K562 (cell line): ENCODE measurements around the gene HOXA7. TPM values are rescaled to one million over a fixed set of nuclear protein-coding genes. Genes with fewer than 3 reads are reported as not detected.

Experiments used
- CBFB ChIP-seq: sonication (generic); formaldehyde crosslinking; IDR thresholded peaks from 2 replicates; pipeline ENCODE4 v1.4.0; 2020; ENCODE audit warnings: mild to moderate bottlenecking, missing genetic modification reagents
- ZNF133 ChIP-seq: fragments of 250-450 bp; sonication (Bioruptor Pico); IDR thresholded peaks from 2 replicates; pipeline ENCODE4 v1.4.0; 2020; ENCODE audit warnings: mild to moderate bottlenecking
- ZNF23 ChIP-seq: fragments of 250-450 bp; sonication (Bioruptor Pico); IDR thresholded peaks from 2 replicates; pipeline ENCODE4 v1.4.0; 2020; ENCODE audit warnings: mild to moderate bottlenecking
- polyA plus RNA-seq, 8 experiments: library from polyadenylated mRNA; depleted of rRNA in 4 of 8; stranded (reverse) in 5 of 8; unstranded in 3 of 8; fragments of >200 nt; fragmentation: Nextera tagmentation in 2 of 8; fragmentation: Illumina TruSeq in 1 of 8; extraction: Ambion mirVana in 2 of 8; extraction: Trizol in 1 of 8; gene quantifications; 2 replicates each; pipeline versions ENCODE4 v1.2.1 to v1.2.3, GENCODE V29; 2011 to 2014; ENCODE audit warnings: inconsistent platforms in 1 of 8, missing spikeins in 1 of 8
- total RNA-seq, 7 experiments: library from RNA; depleted of rRNA in 6 of 7; stranded (reverse); fragments of >200 nt in 6 of 7; fragmentation: Illumina TruSeq in 2 of 7; extraction: Trizol in 2 of 7; gene quantifications; 2 replicates each; pipeline versions ENCODE4 v1.2.1 to v1.2.3, GENCODE V29; 2011 to 2021; ENCODE audit warnings: low replicate concordance in 1 of 7
- TF ChIP-seq, protein P1 (sequence below), 3 experiments: fragments of 200-800 bp in 1 of 3; fragments of 250-450 bp in 1 of 3; fragments of 450-650 bp in 1 of 3; sonication (Bioruptor Pico) in 1 of 3; sonication (Bioruptor generic) in 1 of 3; formaldehyde crosslinking in 1 of 3; IDR thresholded peaks; 2 replicates each; pipeline versions ENCODE4 v1.6.1 to v1.8.0; 2016 to 2022; ENCODE audit warnings: mild to moderate bottlenecking in 2 of 3, missing genetic modification characterization in 2 of 3, missing compliant biosample characterization in 1 of 3, moderate library complexity in 1 of 3

Gene HOXA7
- total and polyA plus RNA-seq, 9 of the 15 experiments (the other 6 are each of a cell fraction or from before 2014, with no cell fraction given) = not detected

DNA sequence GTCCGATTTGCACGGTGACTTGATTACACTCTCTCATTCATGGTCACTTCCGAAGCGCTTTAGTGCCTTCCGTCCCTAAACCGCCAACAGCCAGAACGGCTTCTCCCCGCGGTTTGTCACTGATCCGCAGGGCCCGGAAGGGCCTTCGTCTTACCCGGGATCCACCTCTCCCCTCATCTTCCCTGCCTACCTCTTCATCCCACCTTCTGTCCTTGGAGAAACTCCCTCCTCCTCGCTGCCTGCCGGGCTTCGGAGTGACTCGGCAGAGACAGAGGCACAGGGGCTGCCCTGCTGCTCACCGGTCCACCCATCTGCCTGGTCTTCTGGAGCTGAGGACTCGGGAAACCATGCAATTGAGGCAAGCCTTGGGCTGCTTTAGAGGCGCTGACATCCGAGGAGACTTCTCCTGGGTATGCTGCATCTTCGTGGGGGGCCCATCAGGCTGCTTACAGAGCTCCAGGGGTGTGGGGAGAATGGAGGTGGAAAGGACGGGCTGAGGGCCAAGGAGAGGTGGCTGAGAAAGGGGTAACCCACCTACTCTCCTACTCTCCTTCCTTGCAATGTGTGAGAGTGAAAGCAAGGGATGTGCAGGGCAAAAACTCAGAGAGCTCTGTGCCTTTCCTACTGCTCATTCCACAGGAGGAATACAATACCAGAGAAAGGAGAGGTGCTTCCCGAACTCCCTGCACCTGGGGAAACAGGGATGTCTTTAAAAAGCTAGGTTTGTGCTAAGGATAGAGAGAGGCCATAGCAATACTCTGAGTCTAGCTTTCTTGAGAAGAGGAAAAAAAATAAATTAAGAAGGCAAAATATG is 29.6 kb upstream of the HOXA7 start (continued):
- TF ChIP-seq ZNF133 = no peak
- no peak for TF ChIP-seq CBFB (CRISPR knock-in tag)
- no peak for TF ChIP-seq ZNF23 (CRISPR knock-in tag)
- TF ChIP-seq, protein P1, sequence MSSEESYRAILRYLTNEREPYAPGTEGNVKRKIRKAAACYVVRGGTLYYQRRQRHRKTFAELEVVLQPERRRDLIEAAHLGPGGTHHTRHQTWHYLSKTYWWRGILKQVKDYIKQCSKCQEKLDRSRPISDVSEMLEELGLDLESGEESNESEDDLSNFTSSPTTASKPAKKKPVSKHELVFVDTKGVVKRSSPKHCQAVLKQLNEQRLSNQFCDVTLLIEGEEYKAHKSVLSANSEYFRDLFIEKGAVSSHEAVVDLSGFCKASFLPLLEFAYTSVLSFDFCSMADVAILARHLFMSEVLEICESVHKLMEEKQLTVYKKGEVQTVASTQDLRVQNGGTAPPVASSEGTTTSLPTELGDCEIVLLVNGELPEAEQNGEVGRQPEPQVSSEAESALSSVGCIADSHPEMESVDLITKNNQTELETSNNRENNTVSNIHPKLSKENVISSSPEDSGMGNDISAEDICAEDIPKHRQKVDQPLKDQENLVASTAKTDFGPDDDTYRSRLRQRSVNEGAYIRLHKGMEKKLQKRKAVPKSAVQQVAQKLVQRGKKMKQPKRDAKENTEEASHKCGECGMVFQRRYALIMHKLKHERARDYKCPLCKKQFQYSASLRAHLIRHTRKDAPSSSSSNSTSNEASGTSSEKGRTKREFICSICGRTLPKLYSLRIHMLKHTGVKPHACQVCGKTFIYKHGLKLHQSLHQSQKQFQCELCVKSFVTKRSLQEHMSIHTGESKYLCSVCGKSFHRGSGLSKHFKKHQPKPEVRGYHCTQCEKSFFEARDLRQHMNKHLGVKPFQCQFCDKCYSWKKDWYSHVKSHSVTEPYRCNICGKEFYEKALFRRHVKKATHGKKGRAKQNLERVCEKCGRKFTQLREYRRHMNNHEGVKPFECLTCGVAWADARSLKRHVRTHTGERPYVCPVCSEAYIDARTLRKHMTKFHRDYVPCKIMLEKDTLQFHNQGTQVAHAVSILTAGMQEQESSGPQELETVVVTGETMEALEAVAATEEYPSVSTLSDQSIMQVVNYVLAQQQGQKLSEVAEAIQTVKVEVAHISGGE (CRISPR knock-in tag; IDR thresholded peaks at IDR 0.05) = no peak
- TF ChIP-seq, all 486 proteins: peak for 0
